Astrocyte of the spinal cord (primary cell): Measurements from ENCODE around the gene TMEM154.

Source experiments
- DNase-seq: peaks from one replicate; pipeline ENCODE4 v3.0.0; 2011; ENCODE audit warnings: low read depth, low spot score
- H3K4me3 ChIP-seq: 2 replicates; pipeline ENCODE4 v1.5.1; 2011; ENCODE audit warnings: low read depth, mild to moderate bottlenecking, low read length, moderate library complexity
- CTCF ChIP-seq: IDR thresholded peaks from 2 replicates; pipeline ENCODE4 v1.5.1; 2012; ENCODE audit warnings: low read depth, mild to moderate bottlenecking, low read length, inconsistent platforms
- in situ Hi-C: cut with HindIII; loops from 2 replicates; pipeline ENCODE4 v1.10.0; 2017; ENCODE audit warnings: low sequenced_read_pairs

Gene TMEM154

DNA sequence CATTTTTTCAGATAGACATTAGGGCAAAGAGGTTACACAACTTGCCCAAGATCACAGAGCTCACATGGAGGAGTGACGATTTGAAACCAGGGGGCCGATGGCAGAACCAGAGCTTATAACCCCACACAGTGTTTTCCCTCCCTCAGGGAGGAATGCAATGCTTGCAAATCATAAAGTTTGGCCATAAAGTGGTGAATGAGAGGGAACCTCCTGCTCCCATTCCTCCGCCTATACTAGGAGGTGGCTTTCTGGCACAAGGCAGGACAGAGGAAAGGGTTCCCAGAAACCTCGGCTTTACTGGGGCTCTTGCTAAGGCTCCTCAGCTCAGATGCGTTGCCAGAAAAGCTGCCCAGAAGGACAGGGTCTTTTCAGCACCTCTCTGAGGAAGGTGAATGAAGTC is 19.3 kb downstream of the TMEM154 start:
- no peak for TF ChIP-seq CTCF
- no peak overlapping the region for H3K4me3 ChIP-seq
- in situ Hi-C loops: no loop called here
- DNase-seq: no peak

- in situ Hi-C loops: no loop called here
- no peak overlapping the region for H3K4me3 ChIP-seq
Observed at GRCh38 chr4:152659806-152660205, 20.0 kb downstream of the TMEM154 start.

GRCh38 chr4:152657657-152658056 is 22.1 kb downstream of the TMEM154 start:
- in situ Hi-C loops: no loop called here
- no peak for TF ChIP-seq CTCF
- no peak for DNase-seq
- H3K4me3 ChIP-seq: no peak overlapping the region

More at GRCh38 chr4:152659806-152660205, 20.0 kb downstream of the TMEM154 start:
- TF ChIP-seq CTCF: no peak
- DNase-seq: no peak

- in situ Hi-C loops: no loop called here
- TF ChIP-seq CTCF: no peak
- no peak for DNase-seq
- H3K4me3 ChIP-seq: no peak overlapping the region
Observed at GRCh38 chr4:152655272-152656129, 24.3 kb downstream of the TMEM154 start.

GRCh38 chr4:152652102-152652501 is 27.7 kb downstream of the TMEM154 start:
- in situ Hi-C loops: no loop called here
- DNase-seq: no peak
- no peak overlapping the region for H3K4me3 ChIP-seq
- TF ChIP-seq CTCF: no peak

GRCh38 chr4:152651473-152652060 is 28.2 kb downstream of the TMEM154 start:
- DNase-seq: no peak
- TF ChIP-seq CTCF: no peak
- no peak overlapping the region for H3K4me3 ChIP-seq
- in situ Hi-C loops: no loop called here
